Transverse colon (tissue), 4 donors: ENCODE measurements around the gene TCF7L2. TPM values are rescaled to one million over a fixed set of nuclear protein-coding genes. Genes with fewer than 3 reads are reported as not detected.
"Not testable (repeated sequence)": the region's sequence is repeated elsewhere in the genome, so short reads cannot be mapped to it uniquely, and the experiment has no call there.

Experiments used
- DNase-seq: peaks from one replicate; pipeline ENCODE4 v3.0.0-alpha.2; 2019
- H3K27ac ChIP-seq, 4 donors: fragments of 200-600 bp; sonication (generic); 2 replicates each; pipeline ENCODE4 v1.5.1; 2016 to 2018; ENCODE audit warnings: inconsistent platforms in 4 of 4
- H3K27me3 ChIP-seq: fragments of 200-600 bp; sonication (generic); 2 replicates; pipeline ENCODE4 v1.5.1; 2017; ENCODE audit warnings: inconsistent platforms
- H3K36me3 ChIP-seq, 4 donors: fragments of 200-600 bp; sonication (generic); 2 replicates each; pipeline ENCODE4 v1.5.1; 2017 to 2019; ENCODE audit warnings: inconsistent platforms in 4 of 4
- H3K4me1 ChIP-seq, 4 donors: fragments of 200-600 bp; sonication (generic); 2 replicates each; pipeline ENCODE4 v1.5.1; 2017 to 2020; ENCODE audit warnings: inconsistent platforms in 4 of 4
- H3K4me3 ChIP-seq, 4 donors: fragments of 200-600 bp; sonication (generic); 1 replicate in 1 of 4; 2 replicates in 3 of 4; pipeline versions ENCODE4 v1.5.1 to v1.6.1; 2017 to 2019; ENCODE audit warnings: inconsistent platforms in 4 of 4
- H3K9me3 ChIP-seq, 2 donors: fragments of 200-600 bp; sonication (generic); 2 replicates each; pipeline ENCODE4 v1.5.1; 2017 to 2019; ENCODE audit warnings: inconsistent platforms in 2 of 2
- CTCF ChIP-seq, 5 experiments: fragments of 200-600 bp in 3 of 5; fragments of 450-650 bp in 2 of 5; sonication (generic) in 3 of 5; IDR thresholded peaks; 1 replicate in 2 of 5; 2 replicates in 3 of 5; pipeline ENCODE4 v1.5.1; 2016 to 2017; ENCODE audit warnings: antibody characterized with exemption in 5 of 5, inconsistent platforms in 3 of 5, mild to moderate bottlenecking in 2 of 5, moderate library complexity in 1 of 5
- EP300 ChIP-seq: sonication (generic); formaldehyde crosslinking; IDR thresholded peaks from one replicate; pipeline ENCODE4 v1.6.1; 2017; ENCODE audit warnings: antibody characterized with exemption, low read depth
- POLR2A ChIP-seq: fragments of 450-650 bp; IDR thresholded peaks from one replicate; pipeline ENCODE4 v1.6.1; 2016; ENCODE audit warnings: antibody characterized with exemption, mild to moderate bottlenecking, moderate library complexity
- POLR2AphosphoS5 ChIP-seq, 3 donors: sonication (generic); formaldehyde crosslinking; IDR thresholded peaks; one replicate each; pipeline ENCODE4 v1.6.1; 2016; ENCODE audit warnings: antibody characterized with exemption in 3 of 3
- WGBS, 2 donors: methylation state at CpG; one replicate each; pipeline ENCODE4 v1.1.5; 2018; ENCODE audit warnings: low coverage in 1 of 2; 5-methylcytosine and 5-hydroxymethylcytosine counted together
- in situ Hi-C, 4 donors: fragments of 200-750 bp; cut with MboI; loops; one replicate each; pipeline versions ENCODE4 v1.15.0 to v1.15.1; 2017; ENCODE audit warnings: low sequenced_read_pairs in 3 of 4, low pct_ligation_motif_present in 1 of 4, low pct_unique_long_range_greater_than_20kb in 1 of 4
- intact Hi-C: fragments of 100-400 bp; cut with DNase I; formaldehyde crosslinking; loops from one replicate; pipeline ENCODE4 v1.15.1; 2023; ENCODE audit warnings: low total_unique reads
- total RNA-seq, 4 donors: library from RNA; depleted of rRNA; stranded (reverse); fragments of >200 nt; gene quantifications; one replicate each; pipeline ENCODE4 v1.1.0, GENCODE V29; 2016

The TCF7L2 gene
- total RNA-seq, 4 donors from 2014 or later, result 84.6 to 249 (median 137) TPM

GRCh38 chr10:113103131-113103840 is 153.2 kb downstream of the TCF7L2 start:
- no peaks in the 10 kb centered on the region for H3K9me3 ChIP-seq
- no peak for DNase-seq
- H3K27ac ChIP-seq, result peak overlapping the region in 3 of 4 donors; percentile 31 to 69 (median 36)
- H3K27me3 ChIP-seq, result no peaks in the 10 kb centered on the region
- H3K36me3 ChIP-seq, result no peaks in the 10 kb centered on the region
- no peak overlapping the region for H3K4me3 ChIP-seq
- 57 to 66% methylated on average over 7 to 8 of the region's 8 CpGs for WGBS, 2 donors
- peaks cover 14 to 46% (median 36%) of the 10 kb centered on the region in 4 donors for H3K4me1 ChIP-seq
- intact Hi-C loops (no loop called here), in situ Hi-C loops (loop anchor here in 3 of 4 donors (25.0 kb wide), 2 partner anchors 366 to 541 kb away; no protein-coding TSS in a partner anchor)
- TF ChIP-seq POLR2AphosphoS5 (IDR thresholded peaks at IDR 0.05), result no peak
- no peak for TF ChIP-seq EP300
- TF ChIP-seq POLR2A, result no peak
- no peak for TF ChIP-seq CTCF (IDR thresholded peaks at IDR 0.05)

GRCh38 chr10:113104047-113104446 is 154.0 kb downstream of the TCF7L2 start:
- H3K4me3 ChIP-seq, result no peak overlapping the region
- in situ Hi-C loops, result loop anchor here in 3 of 4 donors (25.0 kb wide), 2 partner anchors 367 to 542 kb away; no protein-coding TSS in a partner anchor
- TF ChIP-seq POLR2AphosphoS5 (IDR thresholded peaks at IDR 0.05) (peak in 1 of 3 donors; percentile 32), EP300 (no peak)
- no peak for DNase-seq
- WGBS, 2 donors, result 66% methylated on average over 3 of the region's 3 CpGs; no CpG with 5 or more reads in 1 of the 2 donors
- H3K9me3 ChIP-seq, result no peaks in the 10 kb centered on the region
- H3K27me3 ChIP-seq, result no peaks in the 10 kb centered on the region
- peak overlapping the region in 3 of 4 donors; percentile 31 to 69 (median 36) for H3K27ac ChIP-seq
- intact Hi-C loops, result no loop called here
- H3K36me3 ChIP-seq, result no peaks in the 10 kb centered on the region
- peaks cover 14 to 46% (median 34%) of the 10 kb centered on the region in 4 donors for H3K4me1 ChIP-seq

GRCh38 chr10:113108194-113108835 is 158.3 kb downstream of the TCF7L2 start:
- in situ Hi-C loops, result loop anchor here in 3 of 4 donors (25.0 kb wide), 2 partner anchors 371 to 546 kb away; no protein-coding TSS in a partner anchor
- peaks cover 23 to 44% (median 36%) of the 10 kb centered on the region in 4 donors for H3K4me1 ChIP-seq
- WGBS, 2 donors, result 82 to 100% methylated on average over 3 to 15 of the region's 15 CpGs
- DNase-seq, result no peak
- no peak for TF ChIP-seq POLR2AphosphoS5 (IDR thresholded peaks at IDR 0.05)
- TF ChIP-seq CTCF (IDR thresholded peaks at IDR 0.05), result peak in 4 of 5 experiments; percentile 36 to 49 (median 44)
- no peak for TF ChIP-seq EP300
- no peaks in the 10 kb centered on the region for H3K9me3 ChIP-seq
- intact Hi-C loops, result no loop called here
- no peaks in the 10 kb centered on the region for H3K36me3 ChIP-seq
- H3K27me3 ChIP-seq, result no peaks in the 10 kb centered on the region
- H3K27ac ChIP-seq, result no peak overlapping the region
- H3K4me3 ChIP-seq, result no peak overlapping the region

- intact Hi-C loops, result no loop called here
Measured at GRCh38 chr10:113108948-113109347, 158.9 kb downstream of the TCF7L2 start.

GRCh38 chr10:113109482-113109881 is 159.4 kb downstream of the TCF7L2 start:
- H3K27me3 ChIP-seq, H3K27ac ChIP-seq, H3K9me3 ChIP-seq, H3K4me3 ChIP-seq, H3K36me3 ChIP-seq, intact Hi-C loops, DNase-seq: not testable (repeated sequence)
- H3K4me1 ChIP-seq, result peaks cover 14 to 32% (median 25%) of the 10 kb centered on the region in 4 donors
- WGBS, 2 donors, result 85% methylated on average over 4 of the region's 4 CpGs; no CpG with 5 or more reads in 1 of the 2 donors
- in situ Hi-C loops, result loop anchor here in 3 of 4 donors (25.0 kb wide), 2 partner anchors 372 to 547 kb away; no protein-coding TSS in a partner anchor

More at GRCh38 chr10:113108948-113109347, 158.9 kb downstream of the TCF7L2 start:
- no peak for TF ChIP-seq POLR2AphosphoS5 (IDR thresholded peaks at IDR 0.05)
- TF ChIP-seq POLR2A, result no peak
- TF ChIP-seq EP300, result no peak
- TF ChIP-seq CTCF (IDR thresholded peaks at IDR 0.05), result no peak
- Histone ChIP-seq H3K27me3 (no peaks in the 10 kb centered on the region), H3K4me1 (peaks cover 18 to 38% (median 29%) of the 10 kb centered on the region in 4 donors), H3K36me3 (no peaks in the 10 kb centered on the region), H3K4me3 (no peak overlapping the region), H3K9me3 (no peaks in the 10 kb centered on the region), H3K27ac (no peak overlapping the region)
- WGBS, 2 donors, result 92 to 97% methylated on average over 2 to 8 of the region's 8 CpGs
- in situ Hi-C loops, result loop anchor here in 3 of 4 donors (25.0 kb wide), 2 partner anchors 372 to 547 kb away; no protein-coding TSS in a partner anchor
- DNase-seq, result no peak
